HG03354 (cell line): ENCODE data around the gene SLC18A2.
"Not testable (repeated sequence)": the region's sequence is repeated elsewhere in the genome, so short reads cannot be mapped to it uniquely, and the experiment has no call there.

Experiments used
- ATAC-seq: cut with Tn5 transposase; IDR thresholded peaks from one replicate; pipeline ENCODE4 v1.9.1; 2021; ENCODE audit warnings: mild to moderate bottlenecking; ENCODE audit not compliant: unreplicated experiment, poor library complexity, severe bottlenecking

The SLC18A2 gene

GRCh38 chr10:117230107-117230506 lies 10.8 kb upstream of the SLC18A2 start:
- not testable (repeated sequence) for ATAC-seq

GRCh38 chr10:117237401-117237991 lies 3.4 kb upstream of the SLC18A2 start:
- peak; percentile 58 for ATAC-seq

- ATAC-seq: no peak
Measured at GRCh38 chr10:117239051-117239450, 1.9 kb upstream of the SLC18A2 start.

- ATAC-seq: no peak
Measured at GRCh38 chr10:117239721-117240620, 943 bp upstream of the SLC18A2 start.

GRCh38 chr10:117241541-117242462 lies 888 bp downstream of the SLC18A2 start:
- ATAC-seq: no peak

DNA sequence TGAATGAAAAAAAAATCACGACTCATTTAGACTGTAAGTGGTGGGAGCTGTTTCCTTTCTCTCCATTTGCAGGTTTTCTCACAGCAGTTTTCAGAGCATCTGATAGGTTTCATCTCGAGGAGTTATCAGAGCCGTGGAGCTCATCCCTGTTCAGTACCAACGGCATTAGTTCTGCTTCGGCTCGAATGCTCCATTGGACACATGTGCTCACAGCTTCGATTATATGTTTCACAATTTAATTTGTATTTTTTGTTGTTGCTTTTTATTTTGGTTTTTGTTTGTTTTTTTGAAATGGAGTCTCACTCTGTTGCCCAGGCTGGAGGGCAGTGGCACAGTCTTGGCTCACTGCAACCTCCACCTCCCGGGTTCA lies 1.5 kb downstream of the SLC18A2 start:
- ATAC-seq: no peak

- ATAC-seq: no peak
Measured at GRCh38 chr10:117246997-117247671, 6.2 kb downstream of the SLC18A2 start.

GRCh38 chr10:117248750-117249465 lies 8.0 kb downstream of the SLC18A2 start:
- no peak for ATAC-seq

DNA sequence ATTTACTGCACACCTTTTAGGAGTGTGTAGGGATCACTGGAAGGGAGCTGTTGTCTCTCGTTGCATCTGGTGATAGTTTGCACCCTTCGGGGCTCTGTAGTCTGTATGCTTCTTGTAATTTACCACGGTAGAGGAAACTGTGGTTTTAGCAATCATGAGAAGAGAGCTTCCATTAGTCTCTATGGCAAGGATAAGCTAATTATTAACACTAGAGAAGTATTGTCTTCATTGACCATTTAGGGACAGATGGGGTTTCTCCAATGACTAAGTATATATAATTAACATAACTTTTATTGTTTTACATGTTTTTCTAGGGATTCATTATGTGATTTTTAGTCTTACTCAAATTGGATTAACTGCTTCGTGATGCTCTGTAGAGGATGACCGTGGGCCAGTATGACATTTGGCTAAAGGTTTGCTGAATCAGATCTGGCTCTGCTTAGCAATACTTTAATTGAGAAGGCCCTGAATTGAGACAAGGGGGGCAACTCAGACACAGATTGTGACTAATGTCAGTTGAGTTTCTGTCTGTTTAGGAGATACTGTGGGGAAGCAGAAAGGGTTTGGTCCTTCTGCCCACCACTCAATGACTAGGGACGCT lies 8.7 kb downstream of the SLC18A2 start:
- peak; percentile 81 for ATAC-seq

- ATAC-seq: no peak
Measured at GRCh38 chr10:117250411-117250810, 9.5 kb downstream of the SLC18A2 start.

- ATAC-seq: no peak
Measured at GRCh38 chr10:117253908-117254307, 13.0 kb downstream of the SLC18A2 start.

- ATAC-seq: no peak
Measured at GRCh38 chr10:117254338-117254737, 13.4 kb downstream of the SLC18A2 start.

DNA sequence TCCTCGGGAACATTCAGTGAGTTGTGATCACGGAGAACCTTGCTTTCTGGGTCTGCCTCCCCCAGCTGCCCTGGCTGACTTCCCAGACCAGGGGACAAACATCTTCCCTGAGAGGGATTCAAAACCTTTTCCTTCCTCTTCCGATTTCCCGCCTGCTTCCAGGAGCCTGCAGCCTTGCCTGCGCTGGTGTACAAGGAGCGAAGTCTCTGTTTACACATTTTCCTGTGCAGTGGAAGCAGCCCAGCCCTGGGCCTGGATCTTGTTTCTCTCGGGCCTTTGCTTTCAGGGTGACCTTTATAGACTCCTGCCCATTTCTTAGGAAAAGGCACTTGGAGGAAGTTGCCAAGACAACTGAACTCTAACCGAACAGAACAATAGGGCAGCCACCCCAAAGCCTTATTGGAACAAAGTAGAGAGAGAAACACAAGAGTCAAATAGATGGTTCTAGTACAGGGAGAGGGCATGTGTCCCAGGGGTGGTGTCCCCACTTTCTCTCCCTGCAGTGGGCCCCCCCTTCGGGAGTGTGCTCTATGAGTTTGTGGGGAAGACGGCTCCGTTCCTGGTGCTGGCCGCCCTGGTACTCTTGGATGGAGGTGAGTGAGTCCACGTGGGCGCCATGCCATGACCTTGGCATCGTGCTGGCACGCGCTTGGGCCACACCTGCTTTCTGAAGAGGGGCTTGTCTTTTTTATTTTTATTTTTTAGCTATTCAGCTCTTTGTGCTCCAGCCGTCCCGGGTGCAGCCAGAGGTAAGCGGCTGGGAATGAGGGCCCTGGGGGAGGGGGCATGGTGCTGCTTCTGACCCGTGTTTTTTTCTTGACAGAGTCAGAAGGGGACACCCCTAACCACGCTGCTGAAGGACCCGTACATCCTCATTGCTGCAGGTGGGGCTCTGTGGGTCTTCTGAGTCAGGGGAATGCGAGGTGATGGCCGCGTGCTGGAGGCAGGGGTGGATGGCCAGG lies 14.1 kb downstream of the SLC18A2 start:
- ATAC-seq: no peak

GRCh38 chr10:117255835-117256460 lies 15.0 kb downstream of the SLC18A2 start:
- ATAC-seq: no peak

GRCh38 chr10:117256910-117257309 lies 16.0 kb downstream of the SLC18A2 start:
- no peak for ATAC-seq

- no peak for ATAC-seq
Measured at GRCh38 chr10:117257721-117258120, 16.8 kb downstream of the SLC18A2 start.

DNA sequence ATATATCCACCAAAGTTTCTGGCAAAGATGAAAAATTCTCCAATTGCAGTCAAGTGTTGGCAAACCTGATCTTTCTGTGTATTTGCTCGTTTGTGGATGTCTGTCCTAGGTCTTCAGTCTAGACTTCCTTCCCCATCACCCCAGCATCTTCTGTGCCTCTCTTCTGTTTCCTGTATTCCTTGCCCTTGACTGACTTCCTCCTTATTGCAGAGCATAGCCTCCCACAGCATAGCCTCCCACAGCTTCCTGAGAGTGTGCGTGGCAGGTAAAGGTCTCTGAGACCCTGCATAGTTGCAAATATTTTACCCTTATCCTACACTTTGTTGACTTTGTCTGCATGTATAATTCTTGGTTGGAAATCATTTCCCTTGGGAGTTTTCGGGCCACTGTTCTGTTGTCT lies 18.4 kb downstream of the SLC18A2 start:
- no peak for ATAC-seq
